Type B pancreatic cell (in vitro differentiated cells): ENCODE measurements around the gene FLYWCH1. TPM values are rescaled to one million over a fixed set of nuclear protein-coding genes. Genes with fewer than 3 reads are reported as not detected.

Source experiments
- DNase-seq: peaks from one replicate; pipeline ENCODE4 v3.0.0; 2021; ENCODE audit warnings: mixed read lengths; ENCODE audit not compliant: unreplicated experiment; ENCODE audit errors: extremely low spot score
- H3K27ac Mint-ChIP-seq: 2 replicates; pipeline ENCODE4 v1.8.0; 2021; ENCODE audit warnings: mild to moderate bottlenecking, mixed read lengths
- H3K27me3 Mint-ChIP-seq: 2 replicates; pipeline ENCODE4 v1.8.0; 2021; ENCODE audit warnings: mixed read lengths
- H3K36me3 Mint-ChIP-seq: 2 replicates; pipeline ENCODE4 v1.8.0; 2021; ENCODE audit warnings: mixed read lengths
- H3K4me1 Mint-ChIP-seq: one replicate; pipeline ENCODE4 v1.8.0; 2021; ENCODE audit warnings: mixed read lengths; ENCODE audit not compliant: unreplicated experiment
- H3K4me3 Mint-ChIP-seq: 2 replicates; pipeline ENCODE4 v1.8.0; 2021; ENCODE audit warnings: mild to moderate bottlenecking, mixed read lengths
- H3K9me3 Mint-ChIP-seq: 2 replicates; pipeline ENCODE4 v1.8.0; 2021; ENCODE audit warnings: mixed read lengths
- total RNA-seq: library from RNA; stranded (reverse); gene quantifications from 2 replicates; pipeline ENCODE4 v1.2.1, GENCODE V29; 2021; ENCODE audit warnings: low replicate concordance
- TF ChIP-seq, protein P1 (sequence below): fragments of 200-600 bp; sonication (generic); conservative IDR thresholded peaks from 2 replicates; pipeline ENCODE4 v1.5.0; 2021; ENCODE audit warnings: antibody characterized with exemption, mild to moderate bottlenecking

Gene FLYWCH1
- total RNA-seq, 1 donor from 2014 or later, result 28.6 TPM

DNA sequence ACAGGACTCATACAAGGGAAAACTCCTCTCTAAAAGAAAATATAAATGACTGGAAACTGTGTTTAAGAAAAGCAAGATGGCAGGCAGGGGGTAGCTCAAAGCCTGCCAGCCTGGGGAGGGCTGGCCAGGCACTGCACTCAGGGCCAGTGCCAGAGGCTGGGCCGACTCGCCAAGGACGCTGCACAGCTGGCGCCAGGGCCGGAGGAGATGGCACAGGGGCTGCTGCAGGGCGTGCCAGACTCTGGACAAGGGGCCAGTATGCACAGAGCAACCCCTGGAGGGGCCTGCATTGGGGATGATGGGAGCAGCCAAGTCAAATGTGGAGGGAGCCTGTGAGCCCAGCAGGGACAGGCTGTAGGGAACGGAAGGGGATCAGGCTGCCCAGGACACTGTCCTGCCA is 64.5 kb downstream of the FLYWCH1 start:
- H3K9me3 Mint-ChIP-seq, result no peaks in the 10 kb centered on the region
- no peak overlapping the region for H3K27ac Mint-ChIP-seq
- H3K27me3 Mint-ChIP-seq, result no peaks in the 10 kb centered on the region
- TF ChIP-seq, protein P1, sequence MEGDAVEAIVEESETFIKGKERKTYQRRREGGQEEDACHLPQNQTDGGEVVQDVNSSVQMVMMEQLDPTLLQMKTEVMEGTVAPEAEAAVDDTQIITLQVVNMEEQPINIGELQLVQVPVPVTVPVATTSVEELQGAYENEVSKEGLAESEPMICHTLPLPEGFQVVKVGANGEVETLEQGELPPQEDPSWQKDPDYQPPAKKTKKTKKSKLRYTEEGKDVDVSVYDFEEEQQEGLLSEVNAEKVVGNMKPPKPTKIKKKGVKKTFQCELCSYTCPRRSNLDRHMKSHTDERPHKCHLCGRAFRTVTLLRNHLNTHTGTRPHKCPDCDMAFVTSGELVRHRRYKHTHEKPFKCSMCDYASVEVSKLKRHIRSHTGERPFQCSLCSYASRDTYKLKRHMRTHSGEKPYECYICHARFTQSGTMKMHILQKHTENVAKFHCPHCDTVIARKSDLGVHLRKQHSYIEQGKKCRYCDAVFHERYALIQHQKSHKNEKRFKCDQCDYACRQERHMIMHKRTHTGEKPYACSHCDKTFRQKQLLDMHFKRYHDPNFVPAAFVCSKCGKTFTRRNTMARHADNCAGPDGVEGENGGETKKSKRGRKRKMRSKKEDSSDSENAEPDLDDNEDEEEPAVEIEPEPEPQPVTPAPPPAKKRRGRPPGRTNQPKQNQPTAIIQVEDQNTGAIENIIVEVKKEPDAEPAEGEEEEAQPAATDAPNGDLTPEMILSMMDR, result no peak
- H3K36me3 Mint-ChIP-seq, result peaks cover 3% of the 10 kb centered on the region
- DNase-seq, result no peak
- peaks cover 8% of the 10 kb centered on the region for H3K4me1 Mint-ChIP-seq
- H3K4me3 Mint-ChIP-seq, result no peak overlapping the region

DNA sequence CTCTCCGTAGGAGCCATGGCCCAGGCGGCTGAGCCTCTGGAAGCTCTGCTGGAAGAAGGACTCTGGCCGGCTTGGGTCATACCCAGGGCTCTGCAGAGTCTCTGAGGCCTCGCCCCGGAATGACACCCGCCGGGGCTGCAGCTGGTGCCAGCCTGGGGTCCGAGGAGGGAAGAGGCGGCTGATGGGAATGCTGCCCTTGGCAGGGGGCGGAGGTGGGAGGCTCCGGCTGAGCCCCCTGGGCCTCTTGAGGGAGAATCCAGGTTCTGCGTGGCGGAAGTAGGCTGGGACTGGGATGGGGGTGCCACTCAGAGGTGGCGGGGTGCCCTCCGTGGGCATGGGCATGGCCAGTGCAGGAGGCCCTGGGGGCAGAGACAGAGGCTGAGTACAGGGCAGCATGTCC is 64.9 kb downstream of the FLYWCH1 start:
- Mint-ChIP-seq H3K36me3 (peaks cover 3% of the 10 kb centered on the region), H3K9me3 (no peaks in the 10 kb centered on the region), H3K27ac (no peak overlapping the region), H3K4me1 (peaks cover 13% of the 10 kb centered on the region), H3K27me3 (no peaks in the 10 kb centered on the region), H3K4me3 (no peak overlapping the region)
- no peak for DNase-seq
- TF ChIP-seq, protein P1, result no peak

DNA sequence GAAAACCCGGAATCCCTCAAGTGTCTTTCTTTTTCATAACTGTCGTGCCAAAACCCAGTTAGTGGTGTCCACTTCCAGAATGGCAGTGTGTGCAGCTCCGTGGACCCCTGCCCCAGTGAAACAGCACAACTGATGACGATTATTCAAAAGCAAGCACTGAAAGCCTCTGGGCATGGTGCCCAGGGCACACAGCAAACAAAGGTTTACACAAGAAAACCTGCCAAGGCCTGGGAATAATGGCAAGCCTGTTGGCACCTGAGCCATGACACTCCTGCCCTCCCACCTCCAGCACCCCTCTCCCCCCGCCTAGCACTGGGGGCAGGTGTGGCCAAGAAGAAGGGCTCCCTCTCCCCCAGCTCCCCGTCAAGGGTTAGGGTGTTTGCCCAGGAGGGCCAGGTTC is 65.7 kb downstream of the FLYWCH1 start:
- Mint-ChIP-seq H3K36me3 (no peaks in the 10 kb centered on the region), H3K4me3 (no peak overlapping the region), H3K27ac (no peak overlapping the region), H3K4me1 (peaks cover 12% of the 10 kb centered on the region), H3K27me3 (no peaks in the 10 kb centered on the region), H3K9me3 (no peaks in the 10 kb centered on the region)
- DNase-seq, result no peak
- TF ChIP-seq, protein P1, result no peak

DNA sequence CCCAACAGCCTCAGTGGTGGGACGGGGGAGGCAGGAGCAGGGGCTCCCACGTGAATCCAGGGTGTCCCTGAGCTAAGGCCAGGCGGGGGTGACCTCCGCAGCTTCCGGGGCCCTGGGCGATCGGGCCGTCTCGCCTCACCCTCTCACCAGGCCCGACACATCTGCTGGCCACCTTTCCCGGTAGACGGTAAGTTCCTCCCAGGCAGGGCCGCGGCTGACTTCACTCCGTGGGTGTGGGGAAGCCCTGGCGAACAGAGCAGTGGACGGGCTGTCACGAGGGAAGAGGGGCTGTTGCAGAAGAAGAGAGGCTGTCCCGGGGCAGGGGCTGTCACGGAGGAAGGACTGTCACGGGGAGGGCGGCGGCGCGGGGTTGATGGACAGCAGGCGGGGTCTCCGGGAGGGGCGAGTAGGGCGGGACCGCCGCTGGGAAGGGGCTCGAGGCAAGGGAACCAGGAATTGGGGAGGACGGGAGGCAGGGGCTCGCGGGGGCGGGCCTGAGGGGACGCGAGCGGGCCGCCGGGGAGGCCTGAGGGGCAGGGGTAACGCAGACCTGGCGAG is 68.0 kb downstream of the FLYWCH1 start:
- DNase-seq, result no peak
- H3K9me3 Mint-ChIP-seq, result no peaks in the 10 kb centered on the region

DNA sequence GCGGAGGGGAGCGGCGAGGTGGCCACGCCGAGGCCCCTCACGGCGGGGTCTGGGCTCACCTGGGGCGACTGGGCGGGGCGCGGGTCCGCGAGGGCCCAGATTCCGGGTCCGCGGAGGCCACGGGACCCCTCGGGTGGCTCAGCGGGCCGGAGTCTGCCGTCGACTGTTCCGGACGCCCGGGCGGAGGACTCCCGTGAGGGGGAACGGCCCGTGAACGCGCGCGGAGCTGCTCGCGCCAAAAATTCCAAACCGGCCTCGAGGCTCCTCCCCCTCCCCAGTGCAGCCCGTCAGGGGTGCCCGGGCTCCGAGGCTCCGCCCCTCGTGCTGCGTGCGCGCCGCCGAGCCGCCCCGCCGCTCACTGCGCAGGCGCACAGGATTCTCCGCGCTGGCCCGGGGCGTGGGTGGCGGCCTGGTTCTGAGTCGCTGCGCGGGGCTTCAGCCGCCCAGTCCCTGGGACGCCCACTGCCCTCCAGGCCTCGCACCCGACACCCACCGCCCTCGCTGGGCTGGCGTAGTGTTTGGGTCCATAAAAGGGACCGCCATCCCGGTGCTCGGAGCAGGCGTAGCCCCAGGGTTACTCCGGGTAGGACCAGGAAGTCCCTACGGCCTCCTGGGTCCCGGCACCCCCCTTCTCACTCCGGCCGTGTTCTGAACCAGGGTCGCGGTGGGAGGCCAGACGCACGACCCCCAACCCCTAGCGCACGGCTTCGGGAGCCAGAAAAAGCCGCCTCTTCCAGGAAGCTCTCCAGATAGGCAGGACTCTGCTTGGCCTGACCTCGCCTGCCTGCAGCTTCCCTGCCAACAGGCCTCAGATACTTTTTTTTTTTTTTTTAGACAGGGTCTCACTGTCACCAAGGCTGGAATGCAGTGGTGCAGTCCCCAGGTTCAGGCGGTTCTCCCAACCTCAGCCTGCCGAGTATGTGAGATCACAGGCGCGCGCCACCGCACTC is 68.8 kb downstream of the FLYWCH1 start, which contains the start of gene PKMYT1:
PKMYT1 (minus strand) TSS at position 220 of the 950 bp plus-strand sequence. CDS start 789 bp downstream, outside the sequence.
- peak; percentile 96 for DNase-seq
- H3K9me3 Mint-ChIP-seq, result no peaks in the 10 kb centered on the region
- H3K27me3 Mint-ChIP-seq, result no peaks in the 10 kb centered on the region
- TF ChIP-seq, protein P1, result no peak
- no peaks in the 10 kb centered on the region for H3K36me3 Mint-ChIP-seq
- peak within 1 kb of the TSS; percentile 87 for H3K4me3 Mint-ChIP-seq
- peaks cover 12% of the 10 kb centered on the region for H3K4me1 Mint-ChIP-seq
- H3K27ac Mint-ChIP-seq, result peak within 1 kb of the TSS; percentile 73

More for the DNA sequence above, 68.0 kb downstream of the FLYWCH1 start:
- Mint-ChIP-seq H3K27me3 (no peaks in the 10 kb centered on the region), H3K36me3 (no peaks in the 10 kb centered on the region), H3K4me1 (peaks cover 12% of the 10 kb centered on the region), H3K27ac (no peak overlapping the region), H3K4me3 (peak overlapping the region; percentile 87)
- TF ChIP-seq, protein P1, result no peak
